Prostate gland (tissue), 2 donors: ENCODE results near the gene MYNN.

Experiments
- CTCF ChIP-seq, 4 experiments: fragments of 200-600 bp in 2 of 4; fragments of 450-650 bp in 2 of 4; sonication (generic) in 2 of 4; IDR thresholded peaks; 1 replicate in 3 of 4; 2 replicates in 1 of 4; pipeline ENCODE4 v1.5.1; 2016 to 2019; ENCODE audit warnings: antibody characterized with exemption in 4 of 4, mild to moderate bottlenecking in 2 of 4, moderate library complexity in 2 of 4
- POLR2A ChIP-seq: fragments of 450-650 bp; IDR thresholded peaks from one replicate; pipeline ENCODE4 v1.6.1; 2016; ENCODE audit warnings: antibody characterized with exemption, mild to moderate bottlenecking

- TF ChIP-seq CTCF (IDR thresholded peaks at IDR 0.05) (no peak), POLR2A (no peak)
Measured at GRCh38 chr3:169787120-169787519, 13.9 kb downstream of the MYNN start.
